ENCODE measurements around the gene TBC1D13. TPM values are rescaled to one million over a fixed set of nuclear protein-coding genes. Genes with fewer than 3 reads are reported as not detected.

Gene TBC1D13
- total RNA-seq, 1 donor from 2014 or later: 32.8 TPM

DNA sequence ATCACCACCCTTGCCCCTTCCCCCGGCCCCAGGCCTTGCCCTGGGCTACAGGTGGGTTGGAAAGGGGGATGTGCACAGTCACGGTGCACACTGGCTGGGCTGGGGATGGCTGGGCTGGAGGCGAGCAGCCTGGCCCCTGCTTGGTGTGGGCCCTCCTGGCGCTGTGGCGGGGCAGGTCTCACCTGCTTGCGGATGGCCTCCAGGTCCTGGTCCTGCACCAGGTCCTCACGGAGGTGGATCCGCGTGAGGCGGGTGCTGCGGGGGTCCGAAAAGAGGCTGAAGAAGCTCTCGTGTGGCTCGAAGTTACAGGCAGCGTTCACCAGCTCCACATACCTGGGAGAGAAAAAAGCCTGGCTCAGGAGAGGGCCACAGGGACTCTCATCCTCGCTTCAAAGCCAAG is 33.4 kb upstream of the TBC1D13 start:
- H3K9me3 Mint-ChIP-seq (ENCODE audit: unreplicated experiment): no peaks in the 10 kb centered on the region
- no peaks in the 10 kb centered on the region for H3K27me3 Mint-ChIP-seq (ENCODE audit: unreplicated experiment)
- H3K36me3 Mint-ChIP-seq (ENCODE audit: unreplicated experiment): peaks cover 2% of the 10 kb centered on the region
- DNase-seq (ENCODE audit: extremely low spot score, unreplicated experiment): no peak
- TF ChIP-seq, protein P1, sequence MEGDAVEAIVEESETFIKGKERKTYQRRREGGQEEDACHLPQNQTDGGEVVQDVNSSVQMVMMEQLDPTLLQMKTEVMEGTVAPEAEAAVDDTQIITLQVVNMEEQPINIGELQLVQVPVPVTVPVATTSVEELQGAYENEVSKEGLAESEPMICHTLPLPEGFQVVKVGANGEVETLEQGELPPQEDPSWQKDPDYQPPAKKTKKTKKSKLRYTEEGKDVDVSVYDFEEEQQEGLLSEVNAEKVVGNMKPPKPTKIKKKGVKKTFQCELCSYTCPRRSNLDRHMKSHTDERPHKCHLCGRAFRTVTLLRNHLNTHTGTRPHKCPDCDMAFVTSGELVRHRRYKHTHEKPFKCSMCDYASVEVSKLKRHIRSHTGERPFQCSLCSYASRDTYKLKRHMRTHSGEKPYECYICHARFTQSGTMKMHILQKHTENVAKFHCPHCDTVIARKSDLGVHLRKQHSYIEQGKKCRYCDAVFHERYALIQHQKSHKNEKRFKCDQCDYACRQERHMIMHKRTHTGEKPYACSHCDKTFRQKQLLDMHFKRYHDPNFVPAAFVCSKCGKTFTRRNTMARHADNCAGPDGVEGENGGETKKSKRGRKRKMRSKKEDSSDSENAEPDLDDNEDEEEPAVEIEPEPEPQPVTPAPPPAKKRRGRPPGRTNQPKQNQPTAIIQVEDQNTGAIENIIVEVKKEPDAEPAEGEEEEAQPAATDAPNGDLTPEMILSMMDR (IDR thresholded peaks at IDR 0.05): no peak
- H3K27ac Mint-ChIP-seq (ENCODE audit: unreplicated experiment): no peak overlapping the region
- H3K4me1 Mint-ChIP-seq (ENCODE audit: unreplicated experiment): no peaks in the 10 kb centered on the region
- no peak overlapping the region for H3K4me3 Mint-ChIP-seq (ENCODE audit: unreplicated experiment)

DNA sequence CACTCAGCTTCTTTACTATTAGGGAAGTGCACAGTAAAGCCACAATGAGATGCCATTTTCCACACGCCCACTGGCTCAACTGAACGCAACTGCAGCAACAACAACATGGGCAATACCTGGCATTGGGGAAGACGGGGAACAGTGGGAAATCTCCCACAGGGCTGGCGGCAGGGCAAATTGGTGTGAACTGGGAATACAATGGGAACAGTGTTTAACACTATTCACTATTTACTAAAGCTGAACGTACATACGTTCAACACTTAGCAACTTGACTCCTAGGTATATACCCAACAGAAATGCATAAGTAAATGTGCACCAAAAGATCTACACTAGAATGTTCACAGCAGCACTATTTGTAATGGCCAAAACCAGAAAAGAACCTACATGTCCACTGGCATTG is 29.5 kb upstream of the TBC1D13 start:
- Mint-ChIP-seq H3K36me3 (ENCODE audit: unreplicated experiment) (no peaks in the 10 kb centered on the region), H3K27ac (ENCODE audit: unreplicated experiment) (no peak overlapping the region), H3K9me3 (ENCODE audit: unreplicated experiment) (no peaks in the 10 kb centered on the region), H3K4me3 (ENCODE audit: unreplicated experiment) (no peak overlapping the region), H3K4me1 (ENCODE audit: unreplicated experiment) (no peaks in the 10 kb centered on the region), H3K27me3 (ENCODE audit: unreplicated experiment) (no peaks in the 10 kb centered on the region)
- TF ChIP-seq, protein P1 (IDR thresholded peaks at IDR 0.05): no peak
- no peak for DNase-seq (ENCODE audit: extremely low spot score, unreplicated experiment)

DNA sequence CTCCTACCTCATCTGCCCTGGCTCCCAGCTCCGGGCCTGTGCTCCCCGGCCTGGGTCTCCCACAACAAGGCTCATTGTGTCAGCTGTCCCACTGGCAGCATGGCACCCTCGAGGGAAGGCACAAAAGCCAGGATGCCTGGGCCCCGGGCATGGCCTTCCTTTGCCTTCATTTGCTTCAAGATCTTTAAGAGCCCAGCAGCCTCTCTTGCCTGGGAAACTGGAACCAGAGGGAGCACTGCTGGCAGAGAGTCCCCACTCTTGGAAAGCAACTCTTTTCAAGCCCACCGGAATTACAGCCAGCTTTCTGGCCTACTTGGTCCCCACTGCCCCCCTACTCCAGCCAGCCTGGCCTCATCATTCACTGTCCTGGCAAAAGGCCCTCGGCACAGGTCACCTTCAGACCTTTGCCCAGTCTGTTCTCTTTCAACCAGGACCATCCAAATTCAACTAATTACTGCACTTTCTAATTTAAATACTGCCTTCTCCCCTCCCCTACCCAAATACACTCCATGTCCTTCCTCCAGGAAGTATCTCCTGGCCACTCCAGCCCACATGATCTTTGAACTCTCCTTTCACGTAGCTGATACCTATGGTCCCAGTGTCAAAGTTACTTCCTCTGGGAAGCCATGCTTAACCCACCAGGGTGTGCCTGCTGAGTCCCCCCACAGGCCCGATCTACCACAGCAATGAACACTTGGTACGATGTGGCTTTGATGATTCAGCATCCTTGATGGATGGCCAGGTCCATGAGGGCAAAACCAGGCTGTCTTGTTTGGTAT is 24.2 kb upstream of the TBC1D13 start:
- H3K9me3 Mint-ChIP-seq (ENCODE audit: unreplicated experiment): no peaks in the 10 kb centered on the region
- H3K36me3 Mint-ChIP-seq (ENCODE audit: unreplicated experiment): peaks cover 6% of the 10 kb centered on the region
- no peaks in the 10 kb centered on the region for H3K27me3 Mint-ChIP-seq (ENCODE audit: unreplicated experiment)
- no peaks in the 10 kb centered on the region for H3K4me1 Mint-ChIP-seq (ENCODE audit: unreplicated experiment)
- H3K27ac Mint-ChIP-seq (ENCODE audit: unreplicated experiment): no peak overlapping the region
- no peak for DNase-seq (ENCODE audit: extremely low spot score, unreplicated experiment)
- TF ChIP-seq, protein P1 (IDR thresholded peaks at IDR 0.05): no peak
- H3K4me3 Mint-ChIP-seq (ENCODE audit: unreplicated experiment): no peak overlapping the region

- Mint-ChIP-seq H3K27me3 (ENCODE audit: unreplicated experiment) (no peaks in the 10 kb centered on the region), H3K4me1 (ENCODE audit: unreplicated experiment) (peaks cover 5% of the 10 kb centered on the region), H3K9me3 (ENCODE audit: unreplicated experiment) (no peaks in the 10 kb centered on the region), H3K4me3 (ENCODE audit: unreplicated experiment) (no peak overlapping the region), H3K36me3 (ENCODE audit: unreplicated experiment) (peaks cover 6% of the 10 kb centered on the region), H3K27ac (ENCODE audit: unreplicated experiment) (no peak overlapping the region)
- TF ChIP-seq, protein P1 (IDR thresholded peaks at IDR 0.05): no peak
- DNase-seq (ENCODE audit: extremely low spot score, unreplicated experiment): no peak
Observed at GRCh38 chr9:128764361-128764760, 22.7 kb upstream of the TBC1D13 start.

DNA sequence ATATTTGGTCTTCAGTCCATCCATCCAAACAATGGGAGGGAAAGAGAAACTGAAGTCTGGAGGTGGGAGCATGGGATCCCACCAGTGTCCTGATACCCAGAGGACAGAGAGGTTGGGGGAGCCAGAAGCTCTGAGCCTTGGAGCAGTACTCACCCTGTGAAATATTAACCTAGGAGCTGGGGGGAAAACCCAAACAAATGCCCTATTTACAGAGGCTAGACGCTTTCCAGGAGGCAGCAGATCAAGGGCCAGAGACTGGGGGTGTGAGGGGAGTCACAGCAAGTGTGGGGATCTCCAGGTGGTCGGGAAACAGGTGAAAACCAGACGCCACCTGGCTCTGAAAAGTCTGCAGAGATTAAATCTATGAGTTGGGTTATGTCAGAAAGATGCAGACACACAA is 21.6 kb upstream of the TBC1D13 start:
- Mint-ChIP-seq H3K27ac (ENCODE audit: unreplicated experiment) (no peak overlapping the region), H3K4me3 (ENCODE audit: unreplicated experiment) (no peak overlapping the region), H3K36me3 (ENCODE audit: unreplicated experiment) (peaks cover 8% of the 10 kb centered on the region), H3K9me3 (ENCODE audit: unreplicated experiment) (no peaks in the 10 kb centered on the region), H3K4me1 (ENCODE audit: unreplicated experiment) (peaks cover 13% of the 10 kb centered on the region), H3K27me3 (ENCODE audit: unreplicated experiment) (no peaks in the 10 kb centered on the region)
- TF ChIP-seq, protein P1 (IDR thresholded peaks at IDR 0.05): no peak
- no peak for DNase-seq (ENCODE audit: extremely low spot score, unreplicated experiment)
